GM12864 (cell line): ENCODE results near the gene KRTAP4-9.
"Not testable (repeated sequence)": the region's sequence is repeated elsewhere in the genome, so short reads cannot be mapped to it uniquely, and the experiment has no call there.

ENCODE experiments used
- DNase-seq: peaks from one replicate; pipeline ENCODE4 v3.0.0-alpha.2; 2011; ENCODE audit warnings: low read depth
- H3K4me3 ChIP-seq: 2 replicates; pipeline ENCODE4 v1.5.1; 2011; ENCODE audit warnings: mild to moderate bottlenecking, low read depth, low read length, control low read depth
- TF ChIP-seq, protein P1 (sequence below): IDR thresholded peaks from 2 replicates; pipeline ENCODE4 v1.5.1; 2011; ENCODE audit warnings: low read depth, mild to moderate bottlenecking, moderate library complexity, low read length, control low read depth, inconsistent platforms; ENCODE audit errors: missing control alignments

Gene KRTAP4-9

DNA sequence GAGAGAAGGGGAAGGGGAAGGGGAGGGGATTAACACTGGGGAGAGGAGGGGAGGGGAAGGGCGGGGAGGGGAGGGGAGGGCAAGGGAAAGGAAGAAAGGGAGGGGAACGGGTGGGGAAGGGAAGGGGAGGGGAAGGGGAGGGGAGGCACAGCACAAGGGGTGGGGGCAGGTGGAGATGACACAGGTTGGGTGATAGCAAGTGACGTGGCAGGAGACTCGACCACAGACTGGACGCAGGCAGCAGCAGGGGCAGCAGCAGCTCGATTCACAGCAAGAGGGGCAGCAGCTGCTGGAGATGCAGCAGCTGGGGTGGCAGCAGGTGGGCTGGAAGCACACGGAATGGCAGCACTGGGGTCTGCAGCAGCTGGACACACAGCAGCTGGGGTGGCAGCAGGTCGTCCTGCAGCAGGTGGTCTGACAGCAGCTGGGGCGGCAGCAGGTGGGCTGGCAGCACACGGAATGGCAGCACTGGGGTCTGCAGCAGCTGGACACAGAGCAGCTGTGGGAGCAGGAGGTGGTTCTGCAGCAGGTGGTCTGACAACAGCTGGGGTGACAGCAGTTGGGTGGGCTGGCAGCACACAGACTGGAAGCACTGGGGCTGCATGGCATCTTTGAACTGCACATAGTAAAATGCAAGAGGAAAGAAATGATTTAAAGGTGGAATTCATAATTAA lies 3.5 kb upstream of the KRTAP4-9 start, which contains the start of gene KRTAP4-16:
TSS of gene KRTAP4-16 (minus strand) at position 624 of the 674 bp plus-strand sequence. CDS start at position 624, 0 bp downstream.
- TF ChIP-seq, protein P1, sequence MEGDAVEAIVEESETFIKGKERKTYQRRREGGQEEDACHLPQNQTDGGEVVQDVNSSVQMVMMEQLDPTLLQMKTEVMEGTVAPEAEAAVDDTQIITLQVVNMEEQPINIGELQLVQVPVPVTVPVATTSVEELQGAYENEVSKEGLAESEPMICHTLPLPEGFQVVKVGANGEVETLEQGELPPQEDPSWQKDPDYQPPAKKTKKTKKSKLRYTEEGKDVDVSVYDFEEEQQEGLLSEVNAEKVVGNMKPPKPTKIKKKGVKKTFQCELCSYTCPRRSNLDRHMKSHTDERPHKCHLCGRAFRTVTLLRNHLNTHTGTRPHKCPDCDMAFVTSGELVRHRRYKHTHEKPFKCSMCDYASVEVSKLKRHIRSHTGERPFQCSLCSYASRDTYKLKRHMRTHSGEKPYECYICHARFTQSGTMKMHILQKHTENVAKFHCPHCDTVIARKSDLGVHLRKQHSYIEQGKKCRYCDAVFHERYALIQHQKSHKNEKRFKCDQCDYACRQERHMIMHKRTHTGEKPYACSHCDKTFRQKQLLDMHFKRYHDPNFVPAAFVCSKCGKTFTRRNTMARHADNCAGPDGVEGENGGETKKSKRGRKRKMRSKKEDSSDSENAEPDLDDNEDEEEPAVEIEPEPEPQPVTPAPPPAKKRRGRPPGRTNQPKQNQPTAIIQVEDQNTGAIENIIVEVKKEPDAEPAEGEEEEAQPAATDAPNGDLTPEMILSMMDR, result no peak
- DNase-seq, result no peak
- no peak within 1 kb of the TSS for H3K4me3 ChIP-seq

- DNase-seq, result no peak
- no peak overlapping the region for H3K4me3 ChIP-seq
- TF ChIP-seq, protein P1, result no peak
Measured at GRCh38 chr17:41103896-41104295, 1.3 kb upstream of the KRTAP4-9 start.

GRCh38 chr17:41104386-41105038 lies 677 bp upstream of the KRTAP4-9 start:
- DNase-seq, H3K4me3 ChIP-seq: not testable (repeated sequence)

DNA sequence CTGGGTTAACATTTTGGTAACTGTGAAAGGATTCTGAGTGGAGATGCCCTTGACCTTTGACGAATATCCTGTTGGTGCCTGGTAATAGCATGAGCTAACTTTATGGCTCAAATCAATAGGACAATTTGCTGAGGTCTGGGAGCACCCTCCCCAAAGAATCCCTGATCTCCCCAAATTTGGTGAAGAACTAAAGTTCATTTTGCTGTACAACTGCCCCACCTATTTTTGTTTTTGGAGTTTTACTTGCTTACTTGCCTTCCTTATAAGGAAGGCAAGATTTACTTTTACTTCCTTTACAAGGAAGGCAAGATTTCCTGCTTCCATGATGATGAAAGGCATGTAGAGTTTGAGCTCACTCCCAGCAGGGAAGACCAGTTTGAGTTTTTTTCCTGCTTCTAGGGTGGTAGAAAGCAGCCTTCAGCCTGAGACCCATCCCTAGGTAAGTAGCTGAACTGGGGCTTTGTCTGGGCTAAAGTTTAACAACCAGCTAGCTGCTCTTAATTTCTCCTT lies 2.8 kb downstream of the KRTAP4-9 start:
- no peak overlapping the region for H3K4me3 ChIP-seq
- DNase-seq, result no peak
- TF ChIP-seq, protein P1, result no peak

GRCh38 chr17:41108728-41109386 lies 3.7 kb downstream of the KRTAP4-9 start:
- not testable (repeated sequence) for DNase-seq, H3K4me3 ChIP-seq

GRCh38 chr17:41111151-41111885 lies 6.1 kb downstream of the KRTAP4-9 start:
- TF ChIP-seq, protein P1, result no peak
- no peak overlapping the region for H3K4me3 ChIP-seq
- DNase-seq, result no peak

- TF ChIP-seq, protein P1, result no peak
- no peak overlapping the region for H3K4me3 ChIP-seq
- no peak for DNase-seq
Measured at GRCh38 chr17:41116297-41116696, 11.1 kb downstream of the KRTAP4-9 start.

DNA sequence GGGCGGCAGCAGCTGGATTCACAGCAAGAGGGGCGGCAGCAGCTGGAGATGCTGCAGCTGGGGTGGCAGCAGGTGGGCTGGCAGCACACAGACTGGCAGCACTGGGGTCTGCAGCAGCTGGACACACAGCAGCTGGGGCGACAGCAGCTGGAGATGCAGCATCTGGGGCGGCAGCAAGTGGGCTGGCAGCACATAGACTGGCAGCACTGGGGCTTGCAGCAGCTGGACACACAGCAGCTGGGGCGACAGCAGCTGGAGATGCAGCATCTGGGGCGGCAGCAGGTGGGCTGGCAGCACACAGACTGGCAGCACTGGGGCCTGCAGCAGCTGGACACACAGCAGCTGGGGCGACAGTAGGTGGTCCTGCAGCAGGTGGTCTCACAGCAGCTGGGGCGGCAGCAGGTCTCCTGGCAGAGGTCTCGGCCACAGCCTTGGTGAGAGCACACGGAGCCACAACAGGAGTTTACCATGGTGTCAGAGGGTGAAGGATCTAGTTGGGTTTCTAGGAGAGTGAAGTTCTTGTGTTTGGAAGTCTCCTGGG lies 12.7 kb downstream of the KRTAP4-9 start, which contains the start of gene KRTAP4-11:
TSS of gene KRTAP4-11 (minus strand) at position 528 of the 541 bp plus-strand sequence. CDS start at position 470, 58 bp downstream.
- not testable (repeated sequence) for H3K4me3 ChIP-seq, DNase-seq
